ENCODE measurements around the gene E2F3.

E2F3 gene

GRCh38 chr6:20533746-20534294, 132.1 kb downstream of the E2F3 start:
- DNase-seq (ENCODE audit: low read depth) = no peak

- DNase-seq (ENCODE audit: low read depth) = peak; percentile 80
Observed at GRCh38 chr6:20534295-20535262, 132.9 kb downstream of the E2F3 start, which contains the start of gene CDKAL1. Gene CDKAL1, plus strand, starts transcription at chr6:20534457. Its CDS starts 11,894 bp downstream, at chr6:20546351.

- no peak for DNase-seq (ENCODE audit: low read depth)
Observed at GRCh38 chr6:20538131-20538662, 136.5 kb downstream of the E2F3 start.

GRCh38 chr6:20538907-20539306, 137.2 kb downstream of the E2F3 start:
- no peak for DNase-seq (ENCODE audit: low read depth)

GRCh38 chr6:20539387-20539786, 137.7 kb downstream of the E2F3 start:
- no peak for DNase-seq (ENCODE audit: low read depth)

- no peak for DNase-seq (ENCODE audit: low read depth)
Observed at GRCh38 chr6:20540683-20541082, 139.0 kb downstream of the E2F3 start.

GRCh38 chr6:20541382-20541781, 139.7 kb downstream of the E2F3 start:
- no peak for DNase-seq (ENCODE audit: low read depth)

- no peak for DNase-seq (ENCODE audit: low read depth)
Observed at GRCh38 chr6:20542927-20543602, 141.4 kb downstream of the E2F3 start.
